IPS-NIHi7 (cell line): ENCODE results near the gene PCCA.

Experiments
- DNase-seq: peaks from one replicate; pipeline ENCODE4 v3.0.0; 2012; ENCODE audit warnings: mixed read lengths; ENCODE audit errors: extremely low spot score

PCCA gene

DNA sequence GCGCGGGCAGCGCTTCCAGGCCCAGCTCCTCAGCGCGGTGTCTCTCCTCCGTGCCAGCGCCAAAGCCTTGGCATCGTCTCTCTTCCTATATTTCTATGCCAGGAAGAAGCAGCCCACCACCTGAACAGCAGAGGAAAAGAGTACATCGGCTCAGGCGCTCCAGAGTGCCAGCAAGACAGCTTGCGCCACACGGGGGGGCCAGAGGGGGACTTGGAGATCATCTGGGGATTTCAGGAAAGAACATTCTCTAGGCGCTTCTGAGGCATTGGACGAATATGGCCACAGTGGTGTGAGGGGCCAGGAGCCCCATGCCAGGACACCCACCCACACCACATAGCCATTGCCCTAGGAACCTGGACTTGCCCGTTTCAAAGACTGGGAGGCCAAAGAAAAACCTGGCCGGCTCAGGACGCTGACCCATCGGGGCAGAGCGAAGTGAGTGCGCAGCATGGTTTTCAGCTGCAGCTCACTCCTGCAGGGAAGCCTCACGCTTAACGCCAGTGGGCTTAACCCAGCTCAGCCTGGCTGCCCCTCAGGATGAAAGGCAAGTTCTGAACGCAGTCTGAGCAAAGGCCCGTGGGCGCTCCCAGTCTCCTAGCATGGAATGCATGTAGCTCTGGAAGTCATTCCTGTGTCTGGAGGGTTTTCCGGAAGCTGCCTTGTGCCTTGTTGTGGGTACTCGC lies 437.6 kb downstream of the PCCA start:
- DNase-seq, result no peak

DNA sequence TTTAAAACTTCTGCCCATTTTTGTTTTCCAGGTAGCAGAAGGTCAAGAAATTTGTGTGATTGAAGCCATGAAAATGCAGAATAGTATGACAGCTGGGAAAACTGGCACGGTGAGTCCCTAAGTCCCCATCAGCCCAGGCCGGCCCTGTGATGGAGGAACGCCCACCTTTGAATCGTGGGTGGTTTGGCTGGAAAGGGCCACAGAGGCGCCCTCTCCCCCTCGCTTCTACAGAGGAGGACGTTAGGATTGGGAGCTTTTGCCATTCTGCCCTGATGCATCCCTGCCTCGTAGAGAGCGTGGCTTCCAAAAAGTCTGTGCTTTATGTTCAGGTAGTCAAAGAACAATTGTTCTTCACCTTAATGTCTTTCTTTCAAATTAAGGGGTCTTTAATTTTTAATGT lies 438.8 kb downstream of the PCCA start:
- no peak for DNase-seq

DNA sequence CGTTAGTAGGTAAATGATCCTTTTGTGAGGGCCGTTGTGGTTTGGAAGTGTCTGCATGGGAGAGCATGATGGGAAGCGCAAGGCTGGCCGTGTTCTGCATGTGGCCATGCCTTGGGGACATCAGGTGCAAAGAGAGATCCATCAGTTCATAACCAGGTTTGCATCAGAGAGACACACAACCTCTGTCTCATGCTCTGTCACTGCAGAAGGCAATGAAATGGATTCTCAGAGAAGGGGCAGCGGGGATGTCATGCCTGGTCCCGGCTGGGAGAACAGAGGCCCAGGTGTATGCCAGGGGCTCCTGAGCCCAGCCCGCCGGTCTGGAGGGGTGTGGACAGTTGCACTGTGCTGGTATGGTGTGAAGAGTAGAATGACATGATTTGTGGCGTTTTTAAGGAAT lies 439.5 kb downstream of the PCCA start:
- no peak for DNase-seq

- DNase-seq, result no peak
Measured at GRCh38 chr13:100528820-100529219, 439.9 kb downstream of the PCCA start.

DNA sequence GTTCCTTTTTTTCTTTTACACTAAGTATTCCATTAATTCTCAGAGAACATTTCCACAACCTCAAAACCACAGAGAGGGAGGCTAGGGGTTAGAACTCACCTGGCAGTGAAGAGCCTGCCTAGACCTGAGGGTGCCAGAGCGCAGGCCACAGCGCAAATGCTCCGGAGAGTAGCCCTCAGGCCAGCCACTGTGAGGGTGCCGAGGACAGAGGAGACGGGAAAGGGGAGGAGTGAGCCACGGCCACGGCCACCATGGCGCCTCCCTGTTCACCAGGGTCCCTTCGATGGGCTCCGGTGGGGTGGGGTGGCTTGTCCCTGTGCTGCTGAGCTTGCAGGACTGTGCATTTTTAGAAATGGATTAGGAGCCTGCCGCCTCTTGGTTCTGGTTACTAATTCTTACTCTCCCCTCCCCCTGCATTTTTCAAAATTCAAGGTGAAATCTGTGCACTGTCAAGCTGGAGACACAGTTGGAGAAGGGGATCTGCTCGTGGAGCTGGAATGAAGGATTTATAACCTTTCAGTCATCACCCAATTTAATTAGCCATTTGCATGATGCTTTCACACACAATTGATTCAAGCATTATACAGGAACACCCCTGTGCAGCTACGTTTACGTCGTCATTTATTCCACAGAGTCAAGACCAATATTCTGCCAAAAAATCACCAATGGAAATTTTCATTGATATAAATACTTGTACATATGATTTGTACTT lies 440.9 kb downstream of the PCCA start:
- no peak for DNase-seq

- DNase-seq, result no peak
Measured at GRCh38 chr13:100530671-100531213, 441.8 kb downstream of the PCCA start.

- no peak for DNase-seq
Measured at GRCh38 chr13:100532090-100532766, 443.3 kb downstream of the PCCA start.

- no peak for DNase-seq
Measured at GRCh38 chr13:100532836-100533435, 444.0 kb downstream of the PCCA start.

- no peak for DNase-seq
Measured at GRCh38 chr13:100533588-100534041, 444.7 kb downstream of the PCCA start.

- DNase-seq, result no peak
Measured at GRCh38 chr13:100534147-100534843, 445.4 kb downstream of the PCCA start.

DNA sequence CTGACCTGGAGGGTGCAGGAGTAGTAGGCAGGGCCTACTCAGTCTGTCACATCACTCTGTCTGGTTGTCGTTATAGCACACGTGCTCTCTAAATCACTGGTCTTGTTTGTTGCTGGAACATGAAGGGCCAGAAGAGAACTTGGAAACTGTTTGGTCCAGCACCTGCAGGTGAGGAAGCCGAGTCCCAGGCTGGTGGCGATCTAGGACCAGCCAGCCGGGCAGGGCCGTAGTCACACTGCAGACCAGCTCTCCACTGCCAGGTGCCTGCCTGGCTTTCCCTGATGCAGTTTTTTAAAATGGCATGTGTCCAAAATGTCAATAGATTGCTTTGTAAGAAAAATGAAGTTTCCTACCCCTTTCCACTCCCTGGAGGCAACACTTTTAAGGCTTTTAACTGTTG lies 446.0 kb downstream of the PCCA start:
- no peak for DNase-seq

GRCh38 chr13:100535426-100536135 lies 446.7 kb downstream of the PCCA start:
- no peak for DNase-seq

DNA sequence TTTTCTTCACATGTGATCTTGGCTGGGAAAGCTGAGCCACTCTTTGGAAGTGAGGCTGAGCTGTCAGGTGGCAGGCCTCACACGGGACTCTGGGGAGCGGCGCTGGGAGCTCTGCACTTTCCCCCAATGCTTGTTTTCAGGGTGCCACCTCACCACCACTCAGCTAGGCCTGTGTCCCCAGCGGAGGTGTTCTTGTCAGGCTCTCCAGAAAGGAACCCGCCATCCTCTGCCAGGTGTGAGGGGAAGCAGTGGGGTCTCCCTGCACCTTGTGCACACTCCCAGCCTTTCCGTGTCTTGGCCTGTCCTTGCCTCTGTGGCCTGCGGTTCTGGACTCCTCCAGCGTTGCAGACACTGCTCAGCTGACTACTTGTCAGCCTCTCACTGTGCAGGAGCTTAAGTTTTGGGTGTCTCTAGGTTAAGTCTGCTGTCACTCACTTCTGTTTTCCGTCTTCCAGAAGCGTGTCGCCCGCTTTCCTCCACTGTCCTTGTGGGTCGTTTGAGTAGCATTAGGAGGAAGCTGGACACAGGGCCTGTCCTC lies 447.8 kb downstream of the PCCA start:
- no peak for DNase-seq

DNA sequence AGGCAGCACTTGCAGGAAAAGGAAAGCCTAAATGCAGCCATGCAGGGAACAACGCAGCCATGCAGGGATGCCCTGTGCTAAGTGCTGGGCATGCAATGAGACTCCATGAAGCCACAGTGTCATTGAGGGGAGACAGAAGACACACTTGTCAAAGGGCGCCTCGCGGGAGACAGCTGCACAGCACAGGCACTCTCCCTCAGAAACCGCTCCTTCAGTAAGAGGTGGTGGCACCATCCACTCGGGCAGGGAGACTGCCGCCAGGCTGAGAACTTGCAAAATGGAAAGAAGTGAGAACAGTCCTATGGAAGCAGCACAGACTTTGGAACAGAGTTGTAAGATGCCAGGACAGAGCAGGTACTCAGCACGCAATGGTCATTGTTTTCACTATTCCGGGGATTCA lies 448.6 kb downstream of the PCCA start:
- DNase-seq, result no peak

- no peak for DNase-seq
Measured at GRCh38 chr13:100537951-100538462, 449.1 kb downstream of the PCCA start.

- no peak for DNase-seq
Measured at GRCh38 chr13:100540621-100541020, 451.7 kb downstream of the PCCA start.

DNA sequence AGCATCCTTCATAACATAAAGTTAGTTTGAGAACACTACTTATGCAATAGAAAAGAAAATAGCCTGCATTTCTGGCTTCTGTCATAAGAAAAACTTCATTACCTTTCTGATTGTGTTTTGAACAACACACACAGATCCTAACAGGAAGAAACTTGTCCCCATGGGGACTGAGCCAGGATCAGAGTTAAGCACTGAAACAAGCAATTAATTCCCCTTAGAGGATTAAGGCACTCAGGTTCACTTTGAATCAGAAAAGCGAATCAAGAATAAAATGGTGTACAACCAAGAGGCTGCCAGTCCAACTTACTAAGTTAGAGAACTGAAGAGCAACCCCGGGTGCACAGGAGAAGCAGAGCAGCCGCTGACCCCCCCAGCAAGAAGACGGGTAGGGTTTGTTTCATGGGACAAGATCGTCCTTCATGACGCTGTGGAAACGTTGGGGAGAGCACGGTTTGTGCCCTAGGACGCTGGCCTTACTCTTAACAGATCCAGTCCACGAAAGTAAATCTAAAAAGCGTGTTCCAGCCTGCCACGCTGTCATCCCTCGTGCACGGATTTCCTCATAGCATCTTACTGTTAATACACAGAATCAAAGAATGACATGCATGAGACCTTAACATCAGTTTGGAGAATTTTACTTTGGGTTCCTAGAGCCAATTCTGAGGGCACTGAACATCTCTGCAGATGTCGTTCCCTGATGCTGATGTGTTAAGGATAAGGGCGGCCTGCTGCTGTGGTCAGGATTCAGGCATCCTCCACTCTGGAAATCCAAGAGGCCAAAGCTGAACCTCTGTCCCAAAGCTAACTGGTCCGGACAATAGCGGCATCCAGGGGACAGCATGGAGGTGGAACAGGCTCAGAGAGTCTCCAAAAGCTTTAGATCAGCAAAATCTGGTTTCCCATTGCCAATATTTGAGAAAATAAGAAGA lies 453.3 kb downstream of the PCCA start:
- DNase-seq, result no peak

GRCh38 chr13:100542826-100543156 lies 453.9 kb downstream of the PCCA start:
- DNase-seq, result no peak

DNA sequence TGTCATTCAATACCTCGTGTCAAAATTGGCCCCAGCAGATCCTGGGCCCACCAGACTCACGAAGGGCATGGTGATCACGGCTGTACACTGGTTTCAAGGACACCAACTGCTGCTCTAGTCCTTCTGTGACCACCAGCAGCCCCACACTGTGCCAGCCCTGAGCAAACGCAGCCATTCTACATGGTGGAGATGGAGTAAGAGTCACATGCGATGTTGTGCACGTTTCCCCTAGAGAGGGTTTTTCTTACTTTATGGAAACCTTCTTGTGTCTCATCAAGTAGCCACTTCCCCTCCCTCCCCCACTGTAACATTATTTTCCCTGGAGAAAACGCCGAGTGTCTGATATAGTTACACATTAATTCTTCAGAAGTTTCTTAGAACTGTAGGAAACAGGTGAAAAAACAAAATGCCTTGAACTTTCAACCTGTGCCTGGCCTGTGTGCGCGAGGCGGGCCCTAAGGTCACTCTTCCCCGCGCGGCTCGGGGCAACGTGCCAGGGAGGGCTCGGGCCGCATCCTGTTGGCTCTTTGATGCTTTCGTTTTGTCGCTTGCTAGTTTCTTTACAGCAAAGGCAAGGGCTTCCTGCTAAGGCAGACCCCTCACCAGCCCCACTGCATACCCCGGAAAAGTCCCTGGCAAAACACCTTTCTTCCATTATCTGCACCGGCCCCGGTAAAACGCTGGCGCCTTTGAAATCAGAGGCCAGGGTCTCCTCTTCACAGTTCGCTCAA lies 455.1 kb downstream of the PCCA start:
- no peak for DNase-seq
